OCI-LY1 (cell line): Measurements from ENCODE around the gene DICER1.
"Not testable (repeated sequence)": the region's sequence is repeated elsewhere in the genome, so short reads cannot be mapped to it uniquely, and the experiment has no call there.

ENCODE experiments used
- H2AFZ ChIP-seq: fragments of 200-600 bp; sonication (generic), shearing (Covaris generic); 2 replicates; pipeline ENCODE4 v1.6.0; 2014; ENCODE audit warnings: antibody characterized with exemption, mild to moderate bottlenecking, low read length
- H3F3A ChIP-seq: fragments of 200-600 bp; sonication (generic), shearing (Covaris generic); 2 replicates; pipeline ENCODE4 v1.6.0; 2014; ENCODE audit warnings: mild to moderate bottlenecking, antibody characterized with exemption, low read length, moderate library complexity; ENCODE audit not compliant: insufficient read depth
- H3K27ac ChIP-seq: fragments of 200-600 bp; sonication (generic); 2 replicates; pipeline ENCODE4 v1.5.1; 2014; ENCODE audit warnings: low read length, mixed run types, mild to moderate bottlenecking, low read depth; ENCODE audit not compliant: poor library complexity, severe bottlenecking
- H3K27me3 ChIP-seq: fragments of 200-600 bp; sonication (generic); 2 replicates; pipeline ENCODE4 v1.6.0; 2014; ENCODE audit warnings: antibody characterized with exemption, mild to moderate bottlenecking, low read length, moderate library complexity; ENCODE audit not compliant: insufficient read depth
- H3K36me3 ChIP-seq: fragments of 200-600 bp; sonication (generic); 2 replicates; pipeline ENCODE4 v1.6.1; 2014; ENCODE audit warnings: mild to moderate bottlenecking, antibody characterized with exemption, low read length, moderate library complexity, mixed read lengths; ENCODE audit not compliant: insufficient read depth
- H3K4me1 ChIP-seq: fragments of 200-600 bp; sonication (generic); 2 replicates; pipeline ENCODE4 v1.5.1; 2014; ENCODE audit warnings: mild to moderate bottlenecking, low read length, moderate library complexity; ENCODE audit not compliant: insufficient read depth, severe bottlenecking
- H3K4me2 ChIP-seq: fragments of 200-600 bp; sonication (generic), shearing (Covaris generic); 2 replicates; pipeline ENCODE4 v1.6.1; 2014; ENCODE audit warnings: low read length
- H3K4me3 ChIP-seq: fragments of 200-600 bp; sonication (generic); 2 replicates; pipeline ENCODE4 v1.5.1; 2014; ENCODE audit warnings: low read length, low read depth, mild to moderate bottlenecking, mixed read lengths; ENCODE audit not compliant: poor library complexity, severe bottlenecking
- H3K79me2 ChIP-seq: fragments of 200-600 bp; shearing (Covaris generic); 2 replicates; pipeline ENCODE4 v1.6.1; 2016; ENCODE audit warnings: mixed run types, low read length, mixed read lengths; ENCODE audit not compliant: insufficient read depth
- H3K9ac ChIP-seq: fragments of 200-600 bp; sonication (generic), shearing (Covaris generic); 2 replicates; pipeline ENCODE4 v1.6.1; 2014; ENCODE audit warnings: mild to moderate bottlenecking, low read length, mixed read lengths
- H3K9me2 ChIP-seq: fragments of 200-600 bp; sonication (generic), shearing (Covaris generic); 2 replicates; pipeline ENCODE4 v1.6.1; 2014; ENCODE audit warnings: low read depth, mild to moderate bottlenecking, low read length, mixed read lengths
- H3K9me3 ChIP-seq: fragments of 200-600 bp; shearing (Covaris generic); 2 replicates; pipeline ENCODE4 v1.6.1; 2014; ENCODE audit warnings: low read length, mixed read lengths
- H4K20me1 ChIP-seq: fragments of 200-600 bp; sonication (generic), shearing (Covaris generic); 2 replicates; pipeline ENCODE4 v1.6.0; 2016; ENCODE audit warnings: mild to moderate bottlenecking, low read length; ENCODE audit not compliant: insufficient read depth
- CTCF ChIP-seq: fragments of 200-600 bp; sonication (generic), shearing (Covaris generic); IDR thresholded peaks from 2 replicates; pipeline ENCODE4 v1.5.1; 2017; ENCODE audit warnings: mild to moderate bottlenecking, antibody characterized with exemption, low read length, moderate library complexity, mixed read lengths
- EZH2 ChIP-seq: fragments of 200-600 bp; sonication (generic), shearing (Covaris generic); IDR thresholded peaks from 2 replicates; pipeline ENCODE4 v1.8.0; 2017; ENCODE audit warnings: borderline replicate concordance, mixed run types, mild to moderate bottlenecking, antibody characterized with exemption, low read length, moderate library complexity, mixed read lengths

Gene DICER1

GRCh38 chr14:95157327-95158189 is at the start of gene DICER1:
Gene DICER1, minus strand, starts transcription at chr14:95157529. Its CDS starts 24,071 bp downstream, at chr14:95133458.
- peaks cover 40% of the 10 kb centered on the region for H3K79me2 ChIP-seq
- TF ChIP-seq CTCF (no peak), EZH2 (no peak)
- peaks cover 3% of the 10 kb centered on the region; the same call in 1 of the 2 replicates for H3K36me3 ChIP-seq
- peaks cover 30% of the 10 kb centered on the region for H3K4me1 ChIP-seq
- no peaks in the 10 kb centered on the region for H3F3A ChIP-seq
- H3K27ac ChIP-seq: peak within 1 kb of the TSS; percentile 67
- H3K9ac ChIP-seq: peak within 1 kb of the TSS; percentile 84
- no peaks in the 10 kb centered on the region for H3K9me2 ChIP-seq
- peak within 1 kb of the TSS; percentile 76 for H3K4me3 ChIP-seq
- peak within 1 kb of the TSS; percentile 35; the same call in 1 of the 2 replicates for H2AFZ ChIP-seq
- H3K4me2 ChIP-seq: peak within 1 kb of the TSS; percentile 96
- H3K9me3 ChIP-seq: no peaks in the 10 kb centered on the region
- no peaks in the 10 kb centered on the region for H4K20me1 ChIP-seq
- no peaks in the 10 kb centered on the region for H3K27me3 ChIP-seq

- Histone ChIP-seq H3K27me3 (peaks cover 6% of the 10 kb centered on the region; the same call in 1 of the 2 replicates), H3K4me1 (no peaks in the 10 kb centered on the region), H3K9ac (no peak overlapping the region), H3K9me2 (no peaks in the 10 kb centered on the region), H4K20me1 (no peaks in the 10 kb centered on the region), H3K4me2 (no peak overlapping the region), H3F3A (no peaks in the 10 kb centered on the region), H3K79me2 (no peaks in the 10 kb centered on the region), H2AFZ (no peak overlapping the region), H3K27ac (no peak overlapping the region), H3K9me3 (peaks cover 3% of the 10 kb centered on the region; the same call in 1 of the 2 replicates), H3K36me3 (no peaks in the 10 kb centered on the region), H3K4me3 (no peak overlapping the region)
- TF ChIP-seq CTCF: no peak
Measured at GRCh38 chr14:95206534-95206933, 49.2 kb upstream of the DICER1 start.

DNA sequence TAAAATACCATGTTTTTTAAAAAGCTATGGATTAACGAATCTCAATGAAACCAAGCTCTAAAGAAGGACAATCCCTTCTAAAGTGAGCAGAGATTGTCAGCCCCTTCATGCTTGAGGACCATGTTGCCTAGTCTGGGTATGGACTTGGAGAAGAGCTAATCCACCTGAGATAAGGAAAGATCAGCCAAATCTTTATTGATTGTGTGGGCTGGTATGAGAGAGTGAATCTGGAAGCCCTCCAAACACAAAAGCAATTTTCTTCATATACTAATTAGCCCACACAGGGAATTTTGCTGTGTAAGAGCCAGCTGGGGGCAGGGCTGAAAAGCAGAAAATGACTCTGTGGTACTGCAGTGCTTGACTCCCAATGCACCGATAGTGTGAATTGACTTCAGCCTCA is 47.4 kb upstream of the DICER1 start:
- Histone ChIP-seq H2AFZ (no peak overlapping the region), H3K27ac (no peak overlapping the region), H3K9me3 (peaks cover 3% of the 10 kb centered on the region; the same call in 1 of the 2 replicates), H3K9ac (no peak overlapping the region), H3F3A (no peaks in the 10 kb centered on the region), H3K36me3 (no peaks in the 10 kb centered on the region), H3K4me2 (no peak overlapping the region), H3K79me2 (no peaks in the 10 kb centered on the region), H3K4me3 (no peak overlapping the region), H3K9me2 (no peaks in the 10 kb centered on the region), H3K4me1 (no peaks in the 10 kb centered on the region), H3K27me3 (peaks cover 6% of the 10 kb centered on the region; the same call in 1 of the 2 replicates), H4K20me1 (no peaks in the 10 kb centered on the region)
- TF ChIP-seq CTCF: no peak
- no peak for TF ChIP-seq EZH2

GRCh38 chr14:95201745-95202144 is 44.4 kb upstream of the DICER1 start:
- not testable (repeated sequence) for H4K20me1 ChIP-seq, H3K4me1 ChIP-seq, H3F3A ChIP-seq, H3K79me2 ChIP-seq, H3K36me3 ChIP-seq, H3K27me3 ChIP-seq, H3K4me2 ChIP-seq, H3K27ac ChIP-seq, H3K9me3 ChIP-seq, H2AFZ ChIP-seq, H3K4me3 ChIP-seq, H3K9me2 ChIP-seq, H3K9ac ChIP-seq
